DMS79 treated with DMSO at 0.1 percent for 48 hours (cell line): Measurements from ENCODE around the gene MCM9.
"Not testable (repeated sequence)": the region's sequence is repeated elsewhere in the genome, so short reads cannot be mapped to it uniquely, and the experiment has no call there.

Source experiments
- DNase-seq: peaks from one replicate; lab custom pipeline; 2025; lab: John Stamatoyannopoulos, UW

MCM9 gene

GRCh38 chr6:118893807-118894424, 41.0 kb downstream of the MCM9 start, which contains the start of gene ASF1A:
Gene ASF1A (plus strand): TSS chr6:118894152. CDS start chr6:118894414, 262 bp downstream.
- DNase-seq: peak; percentile 99

DNA sequence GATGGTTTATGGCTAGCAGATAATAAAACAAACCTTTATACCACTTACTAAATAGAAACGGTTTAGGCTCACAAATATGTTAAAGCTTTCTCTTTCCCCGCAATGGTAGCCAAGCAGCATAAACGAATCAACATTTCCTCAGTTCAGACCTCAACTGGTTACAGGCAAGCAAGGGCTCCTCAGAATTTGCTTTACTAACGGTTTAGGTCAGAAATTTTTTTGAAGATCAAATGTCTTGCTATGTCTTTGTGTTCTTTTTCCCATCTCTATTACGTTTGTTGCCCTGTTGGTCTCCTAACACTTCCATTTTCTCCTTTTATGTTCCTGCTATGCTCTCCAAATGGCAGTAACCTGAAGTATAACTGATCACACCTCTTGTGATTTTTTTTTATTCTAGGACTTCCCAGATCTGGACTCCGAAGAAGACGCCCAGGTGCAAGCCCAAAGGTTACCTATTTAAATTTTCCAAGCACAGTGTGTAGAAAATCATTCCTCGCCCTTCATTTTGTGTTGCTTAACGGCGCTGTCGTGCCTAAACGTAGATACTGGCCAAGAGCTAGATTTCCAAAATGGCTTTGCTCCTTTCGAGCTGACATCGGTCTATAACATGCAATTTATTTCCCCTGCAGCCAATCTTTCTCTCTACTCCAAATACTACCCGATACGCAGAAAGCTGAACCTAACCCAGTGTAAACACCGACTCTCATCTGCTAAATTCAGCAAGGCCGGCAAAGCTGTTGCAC, 41.7 kb downstream of the MCM9 start:
- peak; percentile 97 for DNase-seq

DNA sequence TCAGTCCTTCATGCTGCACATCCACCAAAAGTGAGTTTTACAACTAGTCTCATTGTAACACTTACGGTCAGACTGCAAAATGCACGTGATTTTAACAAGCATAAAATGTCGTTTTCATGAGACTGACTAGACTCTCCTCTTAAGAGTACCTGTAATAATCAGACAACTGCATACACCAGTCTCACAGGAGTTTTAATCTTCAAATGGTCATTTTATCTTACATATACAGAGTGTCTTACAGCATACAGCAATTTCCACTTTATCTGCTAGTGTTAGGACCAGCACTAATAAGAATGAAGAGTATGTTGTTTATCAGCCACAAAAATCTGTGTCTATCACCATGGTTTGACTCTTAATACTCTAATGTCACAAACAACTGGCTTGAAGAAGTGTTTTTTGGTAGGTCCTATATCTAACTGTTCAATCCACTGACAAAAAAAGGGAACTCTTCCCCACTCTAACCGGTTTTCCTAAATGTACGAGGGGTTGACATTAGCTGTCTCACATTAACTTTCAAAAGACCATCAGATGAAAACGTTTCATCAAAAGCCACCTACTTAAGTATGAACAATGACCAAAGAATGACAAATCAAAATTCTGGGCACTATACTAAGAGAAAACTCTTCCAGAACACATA, 42.5 kb downstream of the MCM9 start:
- DNase-seq: peak; percentile 77

DNA sequence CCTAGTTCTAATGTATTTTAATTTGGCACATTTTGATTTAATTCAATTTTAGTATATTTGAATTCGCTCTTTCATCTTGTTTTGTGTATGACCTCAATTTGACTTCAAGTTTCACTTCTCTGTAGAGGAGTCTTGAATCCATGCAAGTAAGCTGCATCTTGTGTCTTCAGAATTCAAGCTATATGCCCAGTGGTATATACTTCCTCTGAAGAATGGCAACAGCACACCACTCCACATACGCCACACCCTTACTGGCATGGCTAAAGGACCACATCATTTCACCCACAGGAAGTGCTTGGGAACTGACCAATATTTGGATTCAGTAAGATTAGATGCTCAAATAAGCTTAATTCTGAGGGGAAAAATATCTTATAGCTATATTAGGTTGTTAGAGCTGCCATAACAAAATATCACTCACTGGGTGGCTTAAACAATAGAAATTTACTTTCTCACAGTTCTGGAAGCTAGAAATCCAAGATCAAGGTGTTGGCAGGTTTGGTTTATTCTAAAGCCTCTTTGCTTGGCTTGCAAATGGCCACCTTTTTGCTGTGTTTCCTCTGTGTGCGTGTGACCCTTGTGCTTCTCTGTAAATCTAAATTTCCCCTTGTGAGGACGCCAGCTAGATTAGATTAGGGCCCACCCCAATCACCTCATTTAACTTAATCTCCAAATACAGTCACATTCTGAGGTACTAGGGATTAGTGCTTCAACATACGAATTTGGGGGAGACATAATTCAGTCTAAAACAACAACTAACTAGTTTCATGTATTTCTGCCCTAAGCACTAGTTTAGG, 43.8 kb downstream of the MCM9 start:
- peak; percentile 53 for DNase-seq

GRCh38 chr6:118889163-118889562, 45.8 kb downstream of the MCM9 start:
- peak; percentile 76 for DNase-seq

DNA sequence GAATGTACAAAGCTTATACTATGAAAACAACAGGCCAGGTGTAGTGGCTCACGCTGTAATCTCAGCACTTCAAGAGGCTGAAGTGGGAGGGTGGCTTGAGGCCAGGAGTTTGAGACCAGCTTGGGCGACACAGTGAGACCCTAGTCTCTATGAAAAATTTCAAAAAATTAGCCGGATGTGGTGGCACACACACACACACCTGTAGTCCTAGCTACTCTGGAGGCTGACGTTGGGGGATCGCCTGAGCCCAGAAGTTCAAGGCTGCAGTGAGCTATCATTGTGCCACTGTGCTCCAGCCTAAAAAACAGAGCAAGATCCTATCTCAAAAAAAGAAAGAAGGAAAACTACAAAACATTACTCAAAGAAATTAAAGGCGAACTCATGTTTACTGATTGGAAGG, 48.3 kb downstream of the MCM9 start:
- DNase-seq: peak; percentile 81

DNA sequence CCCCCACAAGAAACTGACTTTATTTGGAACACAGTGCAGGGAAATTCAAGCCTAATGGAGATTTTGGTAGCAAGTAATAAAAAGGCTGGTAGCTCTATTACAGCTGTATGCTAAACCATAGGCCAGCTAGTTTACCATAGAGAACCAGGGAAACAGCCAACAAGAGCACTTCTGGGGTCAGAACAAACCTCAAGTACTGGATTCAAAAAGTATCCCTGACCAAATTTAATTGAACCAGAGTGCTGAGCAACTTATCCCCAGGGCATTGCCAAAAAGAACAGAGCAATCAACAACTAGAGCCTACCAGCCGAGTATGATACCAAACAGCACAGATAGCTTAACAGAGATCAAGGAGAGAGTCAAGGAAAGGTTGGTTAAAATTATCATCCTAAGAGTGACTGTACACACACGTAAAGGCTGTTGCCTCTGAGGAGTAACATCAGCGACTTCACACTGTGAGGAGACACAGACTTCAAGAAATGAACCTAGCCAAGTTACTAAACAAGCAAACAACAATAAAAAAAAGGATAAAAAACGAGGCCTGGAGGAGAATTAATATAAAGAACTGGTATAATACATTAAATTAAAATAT, 52.5 kb downstream of the MCM9 start:
- no peak for DNase-seq

- DNase-seq: no peak
Observed at GRCh38 chr6:118881440-118882313, 53.3 kb downstream of the MCM9 start.

DNA sequence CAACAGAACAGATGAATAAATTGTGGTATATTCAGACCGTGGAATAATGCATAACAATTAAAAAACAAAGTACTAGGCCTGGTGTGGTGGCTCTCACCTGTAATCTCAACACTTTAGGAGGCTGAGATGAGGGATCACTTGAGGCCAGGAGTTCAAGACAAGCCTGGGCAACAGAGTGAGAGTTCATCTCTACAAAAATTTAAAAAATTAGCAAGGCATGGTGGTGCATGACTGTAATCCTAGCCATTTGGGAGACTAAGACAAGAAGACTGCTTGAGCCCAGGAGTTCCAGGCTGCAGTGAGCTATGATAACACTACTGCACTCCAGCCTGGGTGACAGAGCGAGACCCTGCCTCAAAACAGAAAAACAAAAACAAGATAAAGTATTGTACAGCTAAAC, 57.2 kb downstream of the MCM9 start:
- no peak for DNase-seq

GRCh38 chr6:118876814-118877213, 58.1 kb downstream of the MCM9 start:
- DNase-seq: no peak

- no peak for DNase-seq
Observed at GRCh38 chr6:118876198-118876597, 58.8 kb downstream of the MCM9 start.

DNA sequence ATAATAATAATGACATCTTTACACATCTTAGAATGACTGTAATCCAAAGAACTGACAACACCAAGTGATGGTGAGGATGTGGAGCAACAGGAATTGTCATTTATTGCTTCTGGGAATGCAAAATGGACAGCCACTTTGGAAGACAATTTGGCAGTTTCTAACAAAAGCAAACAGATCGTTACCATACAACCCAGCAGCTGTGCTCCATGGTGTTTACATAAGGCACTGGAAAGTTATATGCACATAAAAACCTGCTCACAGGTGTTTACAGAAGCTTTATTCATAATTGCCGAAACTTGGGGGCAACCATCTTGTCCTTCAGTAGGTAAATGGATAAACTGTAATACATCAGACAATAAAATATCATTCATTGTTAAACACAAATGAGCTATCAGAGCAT, 59.3 kb downstream of the MCM9 start:
- DNase-seq: no peak

DNA sequence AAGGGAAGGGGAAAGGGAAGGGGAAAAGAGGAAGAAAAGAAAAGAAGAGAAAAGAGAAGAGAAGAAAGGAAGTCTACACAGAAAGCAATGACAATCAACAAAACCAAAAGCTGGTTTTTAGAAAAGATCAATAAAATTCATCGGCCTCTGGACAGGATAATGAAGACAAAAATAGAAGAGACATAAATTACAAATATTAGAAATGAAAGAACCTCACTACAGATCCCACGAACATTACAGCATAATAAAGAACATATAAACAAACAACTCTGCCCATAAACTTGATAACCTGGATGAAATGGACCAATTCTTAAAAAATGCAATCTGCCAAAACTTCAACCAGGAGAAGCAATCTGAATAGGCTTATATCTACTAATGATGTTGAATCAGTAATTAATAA, 61.7 kb downstream of the MCM9 start:
- DNase-seq: no peak

DNA sequence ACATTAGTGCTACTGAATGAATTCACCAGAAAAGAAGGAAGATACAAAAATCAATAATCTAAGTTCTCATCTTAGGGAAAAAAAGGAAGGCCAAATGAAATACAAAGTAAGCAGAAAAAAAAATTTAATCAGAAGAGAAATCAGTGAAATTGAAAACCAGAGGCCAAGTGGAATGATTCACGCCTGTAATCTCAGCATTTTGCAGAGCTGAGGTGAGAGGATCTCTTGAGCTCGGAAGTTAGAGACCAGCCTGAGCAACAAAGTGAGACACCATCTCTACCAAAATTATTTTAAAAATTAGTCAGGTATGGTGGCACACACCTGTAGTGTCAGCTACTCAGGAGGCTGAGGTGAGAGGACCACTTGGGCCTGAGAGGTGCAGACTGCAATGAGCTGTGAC, 62.2 kb downstream of the MCM9 start:
- no peak for DNase-seq

DNA sequence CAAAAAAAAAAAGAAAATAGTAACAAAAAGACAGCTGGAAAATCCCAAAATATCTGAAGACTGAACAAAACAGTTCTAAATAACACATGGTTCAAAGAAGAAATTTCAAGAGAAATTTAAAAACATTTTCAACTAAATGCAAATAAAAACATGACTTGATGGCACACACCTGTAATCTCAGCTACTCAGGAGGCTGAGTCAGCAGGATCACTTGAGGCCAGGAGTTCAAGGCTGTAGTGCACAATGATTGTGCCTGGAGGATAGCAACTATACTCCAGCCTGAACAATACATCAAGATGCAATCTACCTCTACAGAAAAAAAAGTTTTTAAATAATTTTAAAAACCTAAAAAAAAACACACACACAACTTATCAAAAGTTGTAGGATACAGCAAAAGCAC, 62.6 kb downstream of the MCM9 start:
- no peak for DNase-seq

GRCh38 chr6:118871331-118871730, 63.6 kb downstream of the MCM9 start:
- DNase-seq: no peak

DNA sequence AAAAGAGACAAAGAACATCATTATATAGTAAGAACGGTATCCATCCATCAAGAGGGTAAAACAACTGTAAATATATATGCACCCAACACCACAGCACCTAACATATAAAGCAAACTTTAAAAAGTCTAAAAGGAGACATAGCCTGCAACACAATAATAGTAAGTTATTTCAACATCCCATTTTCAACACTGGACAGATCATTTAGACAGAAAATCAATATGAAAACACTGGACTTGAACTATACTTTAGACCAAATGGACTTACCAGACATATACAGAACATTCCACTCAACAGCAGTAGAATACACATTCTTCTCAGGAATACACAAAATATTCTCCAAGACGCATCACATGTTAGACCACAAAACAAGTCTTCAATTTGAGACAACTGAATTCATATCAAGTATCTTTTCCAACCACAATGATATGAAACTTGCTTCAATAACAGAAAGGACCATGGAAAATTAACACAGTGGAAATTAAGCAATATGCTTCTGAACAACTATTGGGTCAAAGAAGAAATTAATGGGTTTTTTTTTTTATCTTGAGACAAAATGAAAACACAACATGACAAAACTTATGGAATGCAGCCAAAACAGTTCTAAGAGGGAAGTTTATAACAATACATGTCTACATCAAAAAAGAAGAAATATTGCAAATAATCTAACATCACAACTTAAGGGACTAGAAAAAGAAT, 64.9 kb downstream of the MCM9 start:
- DNase-seq: no peak

GRCh38 chr6:118869350-118869749, 65.6 kb downstream of the MCM9 start:
- DNase-seq: no peak

DNA sequence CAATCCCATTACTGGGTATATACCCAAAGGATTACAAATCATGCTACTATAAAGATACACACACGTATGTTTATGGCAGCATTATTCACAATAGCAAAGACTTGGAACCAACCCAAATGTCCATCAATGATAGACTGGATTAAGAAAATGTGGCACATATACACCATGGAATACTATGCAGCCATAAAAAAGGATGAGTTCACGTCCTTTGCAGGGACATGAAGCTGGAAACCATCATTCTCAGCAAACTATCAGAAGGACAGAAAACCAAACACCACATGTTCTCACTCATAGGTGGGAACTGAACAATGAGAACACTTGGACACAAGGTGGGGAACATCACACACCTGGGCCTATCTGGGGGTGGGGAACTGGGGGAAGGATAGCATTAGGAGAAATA, 66.1 kb downstream of the MCM9 start:
- DNase-seq: not testable (repeated sequence)

- DNase-seq: no peak
Observed at GRCh38 chr6:118867181-118867580, 67.8 kb downstream of the MCM9 start.

DNA sequence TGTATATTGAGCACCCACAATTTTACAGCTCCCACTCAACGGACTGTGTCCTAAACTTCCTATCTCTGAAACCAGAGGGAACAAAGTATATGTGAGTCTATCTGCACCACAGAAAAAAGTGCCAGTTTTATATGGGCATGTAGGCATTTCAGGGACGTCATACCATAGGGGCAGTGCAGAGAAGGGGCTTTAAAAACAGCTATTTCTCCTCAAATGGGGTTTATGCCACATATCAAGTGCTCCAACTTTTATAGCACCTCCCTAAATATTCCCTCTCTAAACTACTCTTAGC, 69.9 kb downstream of the MCM9 start:
- DNase-seq: no peak
